Measurements from ENCODE around the gene DPRX. TPM values are rescaled to one million over a fixed set of nuclear protein-coding genes. Genes with fewer than 3 reads are reported as not detected.
"Not testable (repeated sequence)": the region's sequence is repeated elsewhere in the genome, so short reads cannot be mapped to it uniquely, and the experiment has no call there.

The DPRX gene

GRCh38 chr19:53666331-53666730, 34.5 kb downstream of the DPRX start:
- H3K9ac ChIP-seq (ENCODE audit: low read depth, low read length); H3K27me3 ChIP-seq (ENCODE audit: control insufficient read depth, insufficient read depth, low read length); H3K4me3 ChIP-seq (ENCODE audit: low read length); H3K9me3 ChIP-seq (replicated peaks; ENCODE audit: low read length); H3K4me1 ChIP-seq (ENCODE audit: control insufficient read depth, insufficient read depth, low read length); H3K36me3 ChIP-seq (ENCODE audit: insufficient read depth, low read length); H3K4me2 ChIP-seq (ENCODE audit: low read length): not testable (repeated sequence)

- not testable (repeated sequence) for H3K4me2 ChIP-seq (ENCODE audit: low read length); H3K9ac ChIP-seq (ENCODE audit: low read depth, low read length); H3K36me3 ChIP-seq (ENCODE audit: insufficient read depth, low read length); H3K27me3 ChIP-seq (ENCODE audit: control insufficient read depth, insufficient read depth, low read length); H3K4me3 ChIP-seq (ENCODE audit: low read length); H3K9me3 ChIP-seq (replicated peaks; ENCODE audit: low read length); H3K4me1 ChIP-seq (ENCODE audit: control insufficient read depth, insufficient read depth, low read length)
Measured at GRCh38 chr19:53668804-53669203, 37.0 kb downstream of the DPRX start.

- no peaks in the 10 kb centered on the region for H3K27me3 ChIP-seq (ENCODE audit: control insufficient read depth, insufficient read depth, low read length)
- H3K4me3 ChIP-seq (ENCODE audit: low read length) = no peak overlapping the region
- no peak overlapping the region for H3K9ac ChIP-seq (ENCODE audit: low read depth, low read length)
- H3K4me2 ChIP-seq (ENCODE audit: low read length) = no peak overlapping the region
- H3K36me3 ChIP-seq (ENCODE audit: insufficient read depth, low read length) = no peaks in the 10 kb centered on the region
- no peaks in the 10 kb centered on the region for H3K4me1 ChIP-seq (ENCODE audit: control insufficient read depth, insufficient read depth, low read length)
- peaks cover 8% of the 10 kb centered on the region for H3K9me3 ChIP-seq (replicated peaks; ENCODE audit: low read length)
Measured at GRCh38 chr19:53670345-53670744, 38.5 kb downstream of the DPRX start.

GRCh38 chr19:53671663-53672062, 39.9 kb downstream of the DPRX start:
- Histone ChIP-seq H3K9ac (ENCODE audit: low read depth, low read length) (no peak overlapping the region), H3K27me3 (ENCODE audit: control insufficient read depth, insufficient read depth, low read length) (no peaks in the 10 kb centered on the region), H3K36me3 (ENCODE audit: insufficient read depth, low read length) (no peaks in the 10 kb centered on the region), H3K9me3 (replicated peaks; ENCODE audit: low read length) (peaks cover 8% of the 10 kb centered on the region), H3K4me3 (ENCODE audit: low read length) (no peak overlapping the region), H3K4me1 (ENCODE audit: control insufficient read depth, insufficient read depth, low read length) (no peaks in the 10 kb centered on the region), H3K4me2 (ENCODE audit: low read length) (no peak overlapping the region)

Small RNAs within 50 kb of the gene (small RNA-seq; reads per million reads assigned to genes)
- gene MIR1323 (0.28 reads per million), gene MIR498 (0.42 reads per million), gene MIR512-1 (not detected), gene MIR512-2 (not detected), gene MIR515-1 (not detected), gene MIR515-2 (not detected), gene MIR519C (not detected), gene MIR519E (not detected), gene MIR520E (not detected), gene RNU6-698P (not detected)

Measured in skeletal muscle satellite cell (primary cell).